NB4 (cell line): Measurements from ENCODE around the gene RANBP17.

Experiments
- DNase-seq: peaks from one replicate; pipeline ENCODE4 v3.0.0; 2010; ENCODE audit warnings: low read depth
- H3K4me3 ChIP-seq: one replicate; pipeline ENCODE4 v1.5.1; 2011; ENCODE audit warnings: mild to moderate bottlenecking, low read depth, low read length, moderate library complexity
- MYC ChIP-seq: IDR thresholded peaks from 2 replicates; pipeline ENCODE4 v1.6.1; 2011; ENCODE audit warnings: low read depth, low read length
- POLR2A ChIP-seq: IDR thresholded peaks from 2 replicates; pipeline ENCODE4 v1.6.1; 2011; ENCODE audit warnings: mild to moderate bottlenecking; ENCODE audit not compliant: insufficient read length; ENCODE audit errors: extremely low read depth
- TF ChIP-seq, protein P1 (sequence below): IDR thresholded peaks from 2 replicates; pipeline ENCODE4 v1.6.1; 2011; ENCODE audit warnings: low read depth, low read length
- TF ChIP-seq, protein P2 (sequence below): IDR thresholded peaks from one replicate; pipeline ENCODE4 v1.5.1; 2012; ENCODE audit warnings: low read depth, low read length

RANBP17 gene

DNA sequence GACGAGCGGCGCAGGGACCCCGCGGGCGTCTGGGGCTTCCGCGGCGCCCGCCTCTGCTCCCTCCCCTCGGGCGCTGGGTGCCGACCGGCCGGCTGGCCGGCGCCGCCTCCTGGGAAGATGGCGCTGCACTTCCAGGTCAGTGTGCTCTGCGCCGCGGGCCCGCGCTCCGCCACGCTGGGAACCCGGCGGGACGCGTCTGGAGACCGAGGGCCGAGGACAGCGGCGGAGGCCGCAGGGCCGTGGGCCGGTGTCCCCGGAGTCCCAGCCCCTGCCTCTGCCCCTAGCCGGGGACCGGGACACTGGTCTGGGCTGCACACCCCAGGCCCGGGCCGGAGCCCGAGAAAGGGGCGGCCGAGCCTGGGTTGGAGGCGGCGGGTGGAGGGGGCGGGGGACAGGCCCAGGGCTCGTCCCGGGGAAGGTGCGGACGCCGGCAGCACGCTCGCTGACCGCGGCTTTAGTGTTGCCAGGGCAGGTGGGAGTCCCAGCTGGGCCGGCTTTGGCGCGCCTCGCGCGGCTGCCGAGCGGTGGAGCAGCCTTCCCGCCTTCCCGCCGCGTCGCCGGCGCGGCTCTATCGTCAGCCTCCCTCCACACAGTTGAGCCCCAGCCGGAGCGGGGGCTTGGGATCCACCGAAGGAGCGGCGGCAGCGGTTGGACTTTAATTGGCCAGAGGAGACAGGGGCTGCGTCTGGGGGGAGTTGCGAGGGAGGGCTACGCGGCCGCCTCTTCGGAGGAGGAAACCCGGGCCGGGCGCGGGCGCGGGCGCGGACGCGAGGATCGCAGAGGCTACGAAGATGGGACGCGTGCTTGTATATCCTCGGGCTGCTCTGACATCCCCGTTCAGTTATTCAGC, at the start of gene RANBP17:
Gene RANBP17 (plus strand): TSS at position 102 of the 850 bp plus-strand sequence.
- H3K4me3 ChIP-seq = no peak within 1 kb of the TSS
- no peak for DNase-seq
- TF ChIP-seq, protein P1, sequence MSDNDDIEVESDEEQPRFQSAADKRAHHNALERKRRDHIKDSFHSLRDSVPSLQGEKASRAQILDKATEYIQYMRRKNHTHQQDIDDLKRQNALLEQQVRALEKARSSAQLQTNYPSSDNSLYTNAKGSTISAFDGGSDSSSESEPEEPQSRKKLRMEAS = no peak
- no peak for TF ChIP-seq MYC
- TF ChIP-seq POLR2A = no peak
- TF ChIP-seq, protein P2, sequence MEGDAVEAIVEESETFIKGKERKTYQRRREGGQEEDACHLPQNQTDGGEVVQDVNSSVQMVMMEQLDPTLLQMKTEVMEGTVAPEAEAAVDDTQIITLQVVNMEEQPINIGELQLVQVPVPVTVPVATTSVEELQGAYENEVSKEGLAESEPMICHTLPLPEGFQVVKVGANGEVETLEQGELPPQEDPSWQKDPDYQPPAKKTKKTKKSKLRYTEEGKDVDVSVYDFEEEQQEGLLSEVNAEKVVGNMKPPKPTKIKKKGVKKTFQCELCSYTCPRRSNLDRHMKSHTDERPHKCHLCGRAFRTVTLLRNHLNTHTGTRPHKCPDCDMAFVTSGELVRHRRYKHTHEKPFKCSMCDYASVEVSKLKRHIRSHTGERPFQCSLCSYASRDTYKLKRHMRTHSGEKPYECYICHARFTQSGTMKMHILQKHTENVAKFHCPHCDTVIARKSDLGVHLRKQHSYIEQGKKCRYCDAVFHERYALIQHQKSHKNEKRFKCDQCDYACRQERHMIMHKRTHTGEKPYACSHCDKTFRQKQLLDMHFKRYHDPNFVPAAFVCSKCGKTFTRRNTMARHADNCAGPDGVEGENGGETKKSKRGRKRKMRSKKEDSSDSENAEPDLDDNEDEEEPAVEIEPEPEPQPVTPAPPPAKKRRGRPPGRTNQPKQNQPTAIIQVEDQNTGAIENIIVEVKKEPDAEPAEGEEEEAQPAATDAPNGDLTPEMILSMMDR = no peak

DNA sequence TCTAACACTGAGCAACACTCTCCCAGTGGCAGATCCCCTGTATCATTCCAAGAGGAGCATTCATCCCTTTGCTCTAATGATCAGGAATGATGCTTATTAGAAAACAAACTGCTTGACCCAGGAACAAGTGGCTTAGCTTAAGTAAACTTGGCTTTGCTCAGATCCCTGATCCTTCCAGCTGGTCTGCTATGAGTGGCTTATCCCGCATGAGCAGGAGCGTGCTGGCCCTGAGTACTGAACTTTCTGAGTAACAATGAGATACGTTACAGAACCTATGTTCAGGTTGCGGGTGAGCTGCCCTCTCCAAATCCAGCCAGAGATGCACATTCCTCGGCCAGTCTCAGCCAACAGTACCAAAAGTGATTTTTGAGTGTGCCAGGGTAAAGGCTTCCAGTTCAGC, 48.6 kb upstream of the RANBP17 start:
- H3K4me3 ChIP-seq = no peak overlapping the region
- TF ChIP-seq, protein P1 = no peak
- TF ChIP-seq POLR2A = no peak
- TF ChIP-seq MYC = no peak
- TF ChIP-seq, protein P2 = no peak
- DNase-seq = no peak

DNA sequence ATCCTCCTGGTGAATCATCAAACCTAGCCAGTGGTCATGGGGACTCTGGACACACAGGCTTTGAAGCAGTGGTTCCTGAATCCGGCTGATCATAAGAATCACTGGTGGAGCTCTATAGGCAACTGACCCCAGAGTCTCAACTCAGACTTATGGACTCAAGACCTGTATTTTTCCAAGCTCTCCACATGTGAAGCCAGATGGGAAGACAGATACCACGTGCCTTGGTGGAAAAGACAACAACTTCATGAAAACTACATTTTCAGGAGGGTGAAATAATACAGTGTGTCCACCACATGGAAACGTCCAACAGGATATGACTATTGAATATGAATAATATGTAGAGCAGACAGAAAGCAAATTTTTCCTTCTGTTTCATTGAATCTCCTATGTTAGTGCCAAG, 44.6 kb upstream of the RANBP17 start:
- no peak for TF ChIP-seq MYC
- TF ChIP-seq, protein P2 = no peak
- TF ChIP-seq, protein P1 = no peak
- no peak overlapping the region for H3K4me3 ChIP-seq
- DNase-seq = no peak

DNA sequence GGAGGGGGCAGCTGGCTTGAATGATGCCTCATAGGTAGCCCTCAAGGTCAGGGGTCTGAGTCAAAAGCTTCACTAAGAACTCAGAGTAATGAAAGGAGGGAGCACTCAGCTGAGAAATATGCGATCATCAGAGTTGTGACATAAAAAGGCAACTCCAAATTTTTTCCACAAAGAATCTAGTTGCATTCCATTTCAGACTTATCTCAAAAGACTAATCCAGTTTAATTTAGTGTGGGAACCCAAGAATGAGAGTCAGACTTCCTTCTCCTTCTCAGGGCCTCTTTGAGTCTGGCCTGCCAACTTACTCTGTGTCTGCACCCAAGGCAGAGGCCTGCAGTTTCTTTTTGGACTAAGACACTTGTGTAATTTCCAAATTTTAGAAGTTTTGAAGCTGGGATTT, 43.6 kb upstream of the RANBP17 start:
- TF ChIP-seq, protein P1 = no peak
- TF ChIP-seq, protein P2 = no peak
- no peak for TF ChIP-seq POLR2A
- DNase-seq = no peak
- no peak overlapping the region for H3K4me3 ChIP-seq

DNA sequence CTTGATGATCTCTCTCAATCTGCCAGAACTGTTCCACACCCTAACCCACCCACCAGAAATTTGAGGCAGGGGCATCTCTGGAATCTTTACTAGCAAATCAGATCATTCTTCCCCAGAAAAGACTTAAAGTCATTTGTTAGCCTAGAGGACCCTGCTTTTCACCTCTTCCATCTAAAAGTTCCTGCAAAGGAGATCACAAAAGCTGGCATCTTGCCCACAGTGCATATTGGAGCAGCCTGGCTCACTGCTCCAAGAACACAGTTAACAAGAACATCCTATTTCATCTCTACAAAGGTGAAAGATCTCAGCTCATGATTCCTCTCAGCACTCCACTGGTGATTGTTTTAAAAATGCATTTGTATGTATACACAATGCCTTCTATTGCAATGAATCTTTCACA, 42.0 kb upstream of the RANBP17 start:
- no peak for TF ChIP-seq POLR2A
- TF ChIP-seq, protein P1 = no peak
- TF ChIP-seq, protein P2 = no peak
- TF ChIP-seq MYC = no peak
- no peak overlapping the region for H3K4me3 ChIP-seq
- DNase-seq = no peak
